ENCODE results near the gene TIRAP. TPM values are rescaled to one million over a fixed set of nuclear protein-coding genes. Genes with fewer than 3 reads are reported as not detected.
"Not testable (repeated sequence)": the region's sequence is repeated elsewhere in the genome, so short reads cannot be mapped to it uniquely, and the experiment has no call there.

Gene TIRAP
- total RNA-seq, 1 donor from 2014 or later, result 10.6 TPM

DNA sequence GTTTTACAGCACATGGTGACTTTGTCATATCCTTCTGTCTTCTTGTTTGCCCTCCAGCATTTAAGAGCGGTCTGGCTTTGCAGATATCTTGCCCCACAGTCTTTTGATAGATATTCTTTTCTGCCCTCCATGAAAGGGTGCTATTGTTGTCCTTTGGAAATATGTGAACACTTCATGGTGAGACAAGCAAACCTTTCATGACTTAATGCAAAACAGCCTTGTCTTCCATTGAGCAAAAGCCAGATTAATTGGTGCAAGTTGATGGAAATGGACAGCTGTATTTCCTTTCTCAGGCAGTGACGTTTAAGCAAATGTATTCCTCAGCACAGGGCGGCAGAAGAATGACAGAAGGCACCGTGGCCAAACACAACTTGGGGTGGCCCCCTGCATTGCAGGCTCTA, 25.4 kb downstream of the TIRAP start:
- H3K27me3 Mint-ChIP-seq (ENCODE audit: unreplicated experiment), result no peaks in the 10 kb centered on the region
- H3K4me1 Mint-ChIP-seq (ENCODE audit: unreplicated experiment), result peaks cover 57% of the 10 kb centered on the region
- H3K4me3 Mint-ChIP-seq (ENCODE audit: unreplicated experiment), result no peak overlapping the region
- TF ChIP-seq, protein P1, sequence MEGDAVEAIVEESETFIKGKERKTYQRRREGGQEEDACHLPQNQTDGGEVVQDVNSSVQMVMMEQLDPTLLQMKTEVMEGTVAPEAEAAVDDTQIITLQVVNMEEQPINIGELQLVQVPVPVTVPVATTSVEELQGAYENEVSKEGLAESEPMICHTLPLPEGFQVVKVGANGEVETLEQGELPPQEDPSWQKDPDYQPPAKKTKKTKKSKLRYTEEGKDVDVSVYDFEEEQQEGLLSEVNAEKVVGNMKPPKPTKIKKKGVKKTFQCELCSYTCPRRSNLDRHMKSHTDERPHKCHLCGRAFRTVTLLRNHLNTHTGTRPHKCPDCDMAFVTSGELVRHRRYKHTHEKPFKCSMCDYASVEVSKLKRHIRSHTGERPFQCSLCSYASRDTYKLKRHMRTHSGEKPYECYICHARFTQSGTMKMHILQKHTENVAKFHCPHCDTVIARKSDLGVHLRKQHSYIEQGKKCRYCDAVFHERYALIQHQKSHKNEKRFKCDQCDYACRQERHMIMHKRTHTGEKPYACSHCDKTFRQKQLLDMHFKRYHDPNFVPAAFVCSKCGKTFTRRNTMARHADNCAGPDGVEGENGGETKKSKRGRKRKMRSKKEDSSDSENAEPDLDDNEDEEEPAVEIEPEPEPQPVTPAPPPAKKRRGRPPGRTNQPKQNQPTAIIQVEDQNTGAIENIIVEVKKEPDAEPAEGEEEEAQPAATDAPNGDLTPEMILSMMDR (IDR thresholded peaks at IDR 0.05), result no peak
- no peak for DNase-seq (ENCODE audit: extremely low spot score, unreplicated experiment)
- no peaks in the 10 kb centered on the region for H3K9me3 Mint-ChIP-seq (ENCODE audit: unreplicated experiment)
- peak overlapping the region; percentile 65 for H3K27ac Mint-ChIP-seq (ENCODE audit: unreplicated experiment)
- no peaks in the 10 kb centered on the region for H3K36me3 Mint-ChIP-seq (ENCODE audit: unreplicated experiment)

DNA sequence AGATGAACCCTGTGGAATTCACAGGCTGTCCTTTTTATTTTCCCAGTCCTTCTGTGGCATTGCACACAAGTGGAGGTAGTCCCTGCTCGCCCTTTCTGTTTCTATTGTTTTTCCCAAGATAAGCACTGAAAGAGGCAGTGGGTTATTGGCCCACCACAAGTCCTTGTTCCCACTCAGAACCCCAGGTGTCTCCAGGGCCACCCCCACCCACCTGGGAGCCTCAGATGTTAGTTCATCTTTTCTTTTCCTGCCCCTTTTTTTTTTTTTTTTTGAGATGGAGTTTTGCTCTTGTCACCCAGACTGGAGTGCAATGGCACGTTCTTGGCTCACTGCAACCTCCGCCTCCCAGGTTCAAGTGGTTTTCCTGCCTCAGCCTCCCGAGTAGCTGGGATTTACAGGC, 25.9 kb downstream of the TIRAP start:
- H3K36me3 Mint-ChIP-seq (ENCODE audit: unreplicated experiment); H3K27me3 Mint-ChIP-seq (ENCODE audit: unreplicated experiment); H3K27ac Mint-ChIP-seq (ENCODE audit: unreplicated experiment); H3K4me3 Mint-ChIP-seq (ENCODE audit: unreplicated experiment); H3K9me3 Mint-ChIP-seq (ENCODE audit: unreplicated experiment); DNase-seq (ENCODE audit: extremely low spot score, unreplicated experiment): not testable (repeated sequence)
- H3K4me1 Mint-ChIP-seq (ENCODE audit: unreplicated experiment), result peaks cover 56% of the 10 kb centered on the region

DNA sequence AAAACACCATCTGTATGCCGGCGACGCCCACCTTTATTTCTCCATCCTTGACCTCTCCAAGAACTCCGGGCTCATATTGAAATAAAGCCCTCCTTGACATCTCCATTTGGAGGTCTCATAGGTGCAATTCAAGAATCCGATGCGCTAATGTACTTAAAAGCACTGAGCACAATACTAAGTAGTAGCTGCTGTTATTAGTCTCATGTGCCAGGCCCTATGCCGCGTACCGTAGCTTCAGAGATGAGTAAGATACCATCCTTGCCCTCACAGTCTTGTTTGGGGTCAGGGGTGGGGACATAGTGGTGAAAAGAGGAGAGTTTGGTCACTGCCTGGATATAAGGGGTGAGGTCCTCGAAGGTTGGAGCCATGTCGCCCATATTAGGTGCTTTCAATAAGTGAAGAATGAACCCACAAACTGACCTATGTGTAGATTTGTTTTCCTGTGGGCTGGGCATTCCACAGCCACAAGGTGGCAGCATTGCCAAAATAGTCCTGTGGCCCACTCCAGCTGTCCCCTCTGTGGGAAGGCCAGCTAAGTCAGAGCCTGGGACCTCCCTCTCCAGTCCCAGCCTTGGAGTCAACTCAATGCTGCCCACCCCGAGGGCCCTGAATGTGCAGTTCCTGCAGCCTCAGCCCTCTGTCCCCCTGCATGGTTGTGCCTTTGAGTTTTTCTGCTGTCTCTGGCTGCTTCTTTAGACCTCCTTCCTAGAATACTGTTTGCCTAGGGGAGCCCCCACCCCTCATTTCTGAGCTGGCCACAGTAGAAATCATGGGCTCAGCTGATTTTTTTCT, 27.5 kb downstream of the TIRAP start:
- H3K27ac Mint-ChIP-seq (ENCODE audit: unreplicated experiment), result peak overlapping the region; percentile 51
- peaks cover 49% of the 10 kb centered on the region for H3K4me1 Mint-ChIP-seq (ENCODE audit: unreplicated experiment)
- H3K4me3 Mint-ChIP-seq (ENCODE audit: unreplicated experiment), result no peak overlapping the region
- TF ChIP-seq, protein P1 (IDR thresholded peaks at IDR 0.05), result peak; percentile 92
- H3K9me3 Mint-ChIP-seq (ENCODE audit: unreplicated experiment), result no peaks in the 10 kb centered on the region
- no peaks in the 10 kb centered on the region for H3K27me3 Mint-ChIP-seq (ENCODE audit: unreplicated experiment)
- H3K36me3 Mint-ChIP-seq (ENCODE audit: unreplicated experiment), result peaks cover 6% of the 10 kb centered on the region
- DNase-seq (ENCODE audit: extremely low spot score, unreplicated experiment), result peak; percentile 91

DNA sequence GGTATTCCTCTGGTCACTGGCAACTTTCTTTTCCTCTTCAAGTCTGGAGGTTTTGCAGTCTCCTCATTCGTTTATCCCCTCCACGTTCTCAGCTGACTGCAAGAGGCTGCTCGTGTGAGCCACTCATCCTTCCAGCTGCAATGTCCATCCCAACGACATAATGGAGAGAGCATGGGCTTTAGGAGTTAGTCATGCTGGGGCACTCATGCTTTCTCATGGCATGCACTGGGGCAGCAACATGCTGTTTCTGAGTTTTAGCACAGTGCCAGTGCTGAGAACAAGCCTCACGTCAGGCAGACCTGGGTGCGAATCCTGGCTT, 28.1 kb downstream of the TIRAP start:
- no peak for DNase-seq (ENCODE audit: extremely low spot score, unreplicated experiment)
- Mint-ChIP-seq H3K4me1 (ENCODE audit: unreplicated experiment) (peaks cover 46% of the 10 kb centered on the region), H3K27me3 (ENCODE audit: unreplicated experiment) (no peaks in the 10 kb centered on the region), H3K4me3 (ENCODE audit: unreplicated experiment) (no peak overlapping the region), H3K36me3 (ENCODE audit: unreplicated experiment) (peaks cover 8% of the 10 kb centered on the region), H3K27ac (ENCODE audit: unreplicated experiment) (no peak overlapping the region), H3K9me3 (ENCODE audit: unreplicated experiment) (no peaks in the 10 kb centered on the region)
- TF ChIP-seq, protein P1 (IDR thresholded peaks at IDR 0.05), result no peak

DNA sequence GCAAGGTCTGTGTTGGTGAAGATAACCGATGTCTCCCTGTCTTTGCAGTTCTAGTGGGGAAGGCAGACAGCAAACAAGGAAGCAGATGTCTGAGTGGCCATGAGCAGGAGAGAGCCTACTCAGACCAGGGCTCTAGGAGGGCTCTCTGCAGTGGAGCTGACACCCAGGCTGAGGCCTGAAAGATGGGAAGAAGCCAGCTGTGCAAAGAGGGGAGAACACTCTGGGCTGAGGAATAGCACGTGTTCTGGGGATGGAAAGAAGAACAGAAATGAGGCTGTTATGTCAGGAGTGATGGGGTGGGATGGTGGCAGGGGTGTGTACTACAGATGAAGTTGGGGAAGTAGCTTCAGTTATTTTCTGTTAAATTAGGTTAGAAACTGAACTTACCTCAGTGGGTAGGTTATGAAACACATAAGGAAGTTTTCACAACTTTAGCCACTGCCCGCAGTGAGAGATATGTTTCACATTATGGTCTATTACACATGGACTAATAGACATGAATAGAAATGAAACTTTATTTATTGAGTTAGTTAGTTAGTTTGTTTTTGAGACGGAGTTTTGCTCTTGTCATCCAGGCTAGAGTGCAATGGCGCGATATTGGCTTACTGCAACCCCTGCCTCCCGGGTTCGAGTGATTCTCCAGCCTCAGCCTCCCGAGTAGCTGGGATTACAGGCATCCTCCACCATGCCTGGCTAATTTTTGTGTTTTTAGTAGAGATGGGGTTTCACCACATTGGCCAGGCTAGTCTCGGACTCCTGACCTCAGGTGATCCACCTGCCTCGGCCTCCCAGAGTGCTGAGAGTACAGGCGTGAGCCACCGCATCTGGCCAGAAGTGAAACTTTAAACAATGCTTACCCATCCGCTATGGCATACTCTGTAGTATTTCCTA, 28.8 kb downstream of the TIRAP start:
- Mint-ChIP-seq H3K27ac (ENCODE audit: unreplicated experiment) (no peak overlapping the region), H3K4me1 (ENCODE audit: unreplicated experiment) (peaks cover 46% of the 10 kb centered on the region), H3K4me3 (ENCODE audit: unreplicated experiment) (no peak overlapping the region), H3K36me3 (ENCODE audit: unreplicated experiment) (peaks cover 14% of the 10 kb centered on the region), H3K27me3 (ENCODE audit: unreplicated experiment) (no peaks in the 10 kb centered on the region), H3K9me3 (ENCODE audit: unreplicated experiment) (no peaks in the 10 kb centered on the region)
- TF ChIP-seq, protein P1 (IDR thresholded peaks at IDR 0.05), result no peak
- no peak for DNase-seq (ENCODE audit: extremely low spot score, unreplicated experiment)

Data from osteocyte (in vitro differentiated cells).